Neural cell (in vitro differentiated cells): ENCODE data around the gene FBXL20. TPM values are rescaled to one million over a fixed set of nuclear protein-coding genes. Genes with fewer than 3 reads are reported as not detected.
"Not testable (repeated sequence)": the region's sequence is repeated elsewhere in the genome, so short reads cannot be mapped to it uniquely, and the experiment has no call there.

Experiments
- H2AFZ ChIP-seq: fragments of 200-600, 300-800 bp; sonication (generic), shearing (Covaris generic); 2 replicates; pipeline ENCODE4 v1.6.0; 2014; ENCODE audit warnings: low read depth, mild to moderate bottlenecking, antibody characterized with exemption, low read length, moderate library complexity
- H3F3A ChIP-seq: fragments of 200-600 bp; shearing (Covaris generic); 2 replicates; pipeline ENCODE4 v1.6.1; 2016; ENCODE audit warnings: mild to moderate bottlenecking, moderate library complexity, mixed read lengths, antibody characterized with exemption, low read length; ENCODE audit not compliant: insufficient read depth, poor library complexity, severe bottlenecking
- H3K27ac ChIP-seq: fragments of 200-600, 300-800 bp; sonication (generic), shearing (Covaris generic); 2 replicates; pipeline ENCODE4 v1.5.1; 2014; ENCODE audit warnings: mild to moderate bottlenecking, low read length, moderate library complexity
- H3K27me3 ChIP-seq: fragments of 300-800, 200-600 bp; sonication (generic), shearing (Covaris generic); 2 replicates; pipeline ENCODE4 v1.6.0; 2014; ENCODE audit warnings: mild to moderate bottlenecking, low read depth, low read length, moderate library complexity; ENCODE audit not compliant: insufficient read depth
- H3K36me3 ChIP-seq: fragments of 300-800, 200-600 bp; sonication (generic), shearing (Covaris generic); 2 replicates; pipeline ENCODE4 v1.5.1; 2014; ENCODE audit warnings: mild to moderate bottlenecking, antibody characterized with exemption, low read length, moderate library complexity; ENCODE audit not compliant: insufficient read depth
- H3K4me2 ChIP-seq: fragments of 300-800, 200-600 bp; sonication (generic), shearing (Covaris generic); 2 replicates; pipeline ENCODE4 v1.6.0; 2014; ENCODE audit warnings: mild to moderate bottlenecking, low read length
- H3K4me3 ChIP-seq: fragments of 300-800, 200-600 bp; sonication (generic), shearing (Covaris generic); 2 replicates; pipeline ENCODE4 v1.5.1; 2014; ENCODE audit warnings: mild to moderate bottlenecking, low read length, moderate library complexity
- H3K79me2 ChIP-seq: fragments of 200-600 bp; shearing (Covaris generic); replicated peaks from 2 replicates; pipeline ENCODE4 v1.6.0; 2014; ENCODE audit warnings: mild to moderate bottlenecking, low read length, moderate library complexity; ENCODE audit not compliant: insufficient read depth
- H3K9ac ChIP-seq: fragments of 300-800, 200-600 bp; sonication (generic), shearing (Covaris generic); 2 replicates; pipeline ENCODE4 v1.6.1; 2016; ENCODE audit warnings: mild to moderate bottlenecking, low read length, mixed read lengths
- H3K9me2 ChIP-seq: fragments of 200-600 bp; shearing (Covaris generic); 2 replicates; pipeline ENCODE4 v1.6.1; 2016; ENCODE audit warnings: mild to moderate bottlenecking, low read length, mixed read lengths; ENCODE audit not compliant: insufficient read depth
- H3K9me3 ChIP-seq: fragments of 200-600, 300-800 bp; sonication (generic), shearing (Covaris generic); 2 replicates; pipeline ENCODE4 v1.6.1; 2016; ENCODE audit warnings: mild to moderate bottlenecking, mixed run types, low read length, moderate library complexity, mixed read lengths
- H4K20me1 ChIP-seq: fragments of 200-600 bp; shearing (Covaris generic); 2 replicates; pipeline ENCODE4 v1.6.1; 2016; ENCODE audit warnings: mild to moderate bottlenecking, mixed run types; ENCODE audit not compliant: insufficient read depth
- CTCF ChIP-seq: fragments of 450-650 bp; IDR thresholded peaks from 2 replicates; pipeline ENCODE4 v1.5.1; 2014; ENCODE audit warnings: antibody characterized with exemption, mild to moderate bottlenecking, moderate library complexity; ENCODE audit not compliant: poor library complexity, severe bottlenecking
- EP300 ChIP-seq: fragments of 450-650 bp; conservative IDR thresholded peaks from 2 replicates; pipeline ENCODE4 v1.6.1; 2014; ENCODE audit warnings: antibody characterized with exemption, mild to moderate bottlenecking, moderate library complexity; ENCODE audit not compliant: poor library complexity, severe bottlenecking
- EZH2 ChIP-seq: fragments of 200-600, 300-800 bp; shearing (Covaris generic), sonication (generic); IDR thresholded peaks from 2 replicates; pipeline ENCODE4 v1.6.1; 2014; ENCODE audit warnings: antibody characterized with exemption, low read length, borderline replicate concordance, mild to moderate bottlenecking; ENCODE audit not compliant: insufficient read depth, poor library complexity, severe bottlenecking
- MXI1 ChIP-seq: fragments of 450-650 bp; conservative IDR thresholded peaks from 2 replicates; pipeline ENCODE4 v1.6.1; 2014; ENCODE audit warnings: antibody characterized with exemption, mild to moderate bottlenecking; ENCODE audit not compliant: poor library complexity, severe bottlenecking
- POLR2AphosphoS5 ChIP-seq: IDR thresholded peaks from 2 replicates; pipeline ENCODE4 v1.6.1; 2012
- RAD21 ChIP-seq: fragments of 450-650 bp; conservative IDR thresholded peaks from 2 replicates; pipeline ENCODE4 v1.6.1; 2014; ENCODE audit warnings: antibody characterized with exemption, mild to moderate bottlenecking, moderate library complexity
- REST ChIP-seq: IDR thresholded peaks from 2 replicates; pipeline ENCODE4 v1.6.1; 2012; ENCODE audit warnings: borderline replicate concordance
- SMC3 ChIP-seq: fragments of 450-650 bp; conservative IDR thresholded peaks from 2 replicates; pipeline ENCODE4 v1.6.1; 2014; ENCODE audit warnings: antibody characterized with exemption, mild to moderate bottlenecking, moderate library complexity; ENCODE audit not compliant: poor library complexity
- TAF1 ChIP-seq: IDR thresholded peaks from 2 replicates; pipeline ENCODE4 v1.6.1; 2012; ENCODE audit warnings: low read depth
- polyA plus RNA-seq: library from polyadenylated mRNA; depleted of rRNA; stranded (reverse); fragments of >200 nt; gene quantifications from 2 replicates; pipeline ENCODE4 v1.2.3, GENCODE V29; 2014

FBXL20 gene
- polyA plus RNA-seq, 1 donor from 2014 or later, result 12.0 TPM

GRCh38 chr17:39294060-39294459, 107.4 kb downstream of the FBXL20 start:
- H3F3A ChIP-seq, result no peaks in the 10 kb centered on the region
- H3K9ac ChIP-seq, result no peak overlapping the region
- TF ChIP-seq REST (no peak), MXI1 (no peak), RAD21 (no peak), CTCF (no peak), POLR2AphosphoS5 (no peak), EP300 (no peak), TAF1 (no peak), SMC3 (no peak), EZH2 (no peak)
- H3K36me3 ChIP-seq, result no peaks in the 10 kb centered on the region
- H4K20me1 ChIP-seq, result no peaks in the 10 kb centered on the region
- H3K4me3 ChIP-seq, result no peak overlapping the region
- H2AFZ ChIP-seq, result no peak overlapping the region
- H3K27ac ChIP-seq, result no peak overlapping the region
- no peak overlapping the region for H3K4me2 ChIP-seq
- no peaks in the 10 kb centered on the region for H3K27me3 ChIP-seq
- no peaks in the 10 kb centered on the region for H3K79me2 ChIP-seq
- H3K9me3 ChIP-seq, result no peaks in the 10 kb centered on the region
- H3K9me2 ChIP-seq, result no peaks in the 10 kb centered on the region

GRCh38 chr17:39292546-39292945, 108.9 kb downstream of the FBXL20 start:
- not testable (repeated sequence) for H3K79me2 ChIP-seq, H3K9me2 ChIP-seq, H3F3A ChIP-seq, H3K4me2 ChIP-seq, H3K4me3 ChIP-seq, H3K36me3 ChIP-seq, H3K9ac ChIP-seq, H2AFZ ChIP-seq, H3K9me3 ChIP-seq, H3K27ac ChIP-seq, H4K20me1 ChIP-seq, H3K27me3 ChIP-seq

- H3K9me2 ChIP-seq, H3K36me3 ChIP-seq, H3K27ac ChIP-seq: not testable (repeated sequence)
Measured at GRCh38 chr17:39286513-39286912, 114.9 kb downstream of the FBXL20 start.

More at GRCh38 chr17:39286513-39286912, 114.9 kb downstream of the FBXL20 start:
- H3K79me2 ChIP-seq, H3F3A ChIP-seq, H2AFZ ChIP-seq, H3K9me3 ChIP-seq, H3K4me3 ChIP-seq, H3K4me2 ChIP-seq, H3K27me3 ChIP-seq, H3K9ac ChIP-seq, H4K20me1 ChIP-seq: not testable (repeated sequence)
